ENCODE data around the gene NME4.
A peak's percentile ranks its signal among the peaks of the same experiment; 100 is the strongest.
"Not testable (repeated sequence)": the region's sequence is repeated elsewhere in the genome, so short reads cannot be mapped to it uniquely, and the experiment has no call there.

Gene NME4
- 5.3 to 9.9 reads per million in 2 donors for total RNA-seq

- peak in 1 of 5 experiments; percentile 37 for DNase-seq
Measured at GRCh38 chr16:397135-397661, at the start of gene NME4. Gene NME4, plus strand, starts transcription at chr16:397199. Its CDS starts 24 bp downstream, at chr16:397223.

GRCh38 chr16:347203-347602, 49.8 kb upstream of the NME4 start:
- DNase-seq = no peak

GRCh38 chr16:348495-348894, 48.5 kb upstream of the NME4 start:
- not testable (repeated sequence) for DNase-seq

GRCh38 chr16:349211-349610, 47.8 kb upstream of the NME4 start:
- DNase-seq = no peak

- DNase-seq = no peak
Measured at GRCh38 chr16:350203-350602, 46.8 kb upstream of the NME4 start.

GRCh38 chr16:351804-352520, 45.0 kb upstream of the NME4 start:
- peak in 3 of 5 experiments; percentile 14 to 43 (median 37) for DNase-seq

- DNase-seq = peak; percentile 95 to 100 (median 100)
Measured at GRCh38 chr16:352547-353403, 44.2 kb upstream of the NME4 start, which contains the start of gene AXIN1. Gene AXIN1, minus strand, starts transcription at chr16:352723. Its CDS starts 5,698 bp downstream, at chr16:347025.

GRCh38 chr16:353404-354290, 43.4 kb upstream of the NME4 start:
- DNase-seq = no peak

- DNase-seq = no peak
Measured at GRCh38 chr16:354291-354881, 42.6 kb upstream of the NME4 start.

- DNase-seq = peak in 2 of 5 experiments; percentile 31 to 79
Measured at GRCh38 chr16:354971-355461, 42.0 kb upstream of the NME4 start.

GRCh38 chr16:356741-357140, 40.3 kb upstream of the NME4 start:
- no peak for DNase-seq

- no peak for DNase-seq
Measured at GRCh38 chr16:359067-359763, 37.8 kb upstream of the NME4 start.

- no peak for DNase-seq
Measured at GRCh38 chr16:359871-360697, 36.9 kb upstream of the NME4 start.

- DNase-seq = no peak
Measured at GRCh38 chr16:360698-361336, 36.2 kb upstream of the NME4 start.

GRCh38 chr16:361341-361871, 35.6 kb upstream of the NME4 start:
- no peak for DNase-seq

- DNase-seq = peak; percentile 30 to 75 (median 63)
Measured at GRCh38 chr16:361872-362701, 34.9 kb upstream of the NME4 start.

- DNase-seq = not testable (repeated sequence)
Measured at GRCh38 chr16:362702-362999, 34.3 kb upstream of the NME4 start.

GRCh38 chr16:363110-363765, 33.8 kb upstream of the NME4 start:
- DNase-seq = no peak
